OCI-LY3 (cell line): ENCODE data around the gene INTS6.

Experiments
- CTCF ChIP-seq: fragments of 200-600, 300-600 bp; sonication (generic); IDR thresholded peaks from 2 replicates; pipeline ENCODE4 v1.5.1; 2014; ENCODE audit warnings: antibody characterized with exemption, low read length, low read depth
- EZH2phosphoT487 ChIP-seq: fragments of 200-600 bp; shearing (Covaris generic); IDR thresholded peaks from 2 replicates; pipeline ENCODE4 v1.6.1; 2018; ENCODE audit warnings: antibody characterized with exemption, mixed run types, low read depth

DNA sequence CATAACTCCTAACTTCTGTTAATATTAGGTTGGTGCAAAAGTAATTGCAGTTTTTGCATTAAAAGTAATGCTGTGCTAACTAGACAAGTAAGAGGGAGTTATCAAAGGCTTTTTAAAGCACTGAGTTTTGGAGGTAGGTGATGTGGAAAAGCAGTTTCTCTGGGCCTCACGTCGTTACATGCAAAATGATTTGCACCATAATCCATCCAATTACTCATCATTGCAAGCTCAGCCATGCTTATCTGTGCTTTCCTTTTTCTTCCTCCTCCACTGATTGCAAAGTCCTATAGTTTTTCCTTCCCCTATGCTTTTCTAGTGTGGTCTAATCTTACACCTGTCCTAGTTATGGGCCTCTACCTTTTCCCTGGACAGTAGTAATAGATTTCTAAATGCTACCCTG, 35.4 kb upstream of the INTS6 start:
- TF ChIP-seq CTCF (no peak), EZH2phosphoT487 (no peak)
